Heart right ventricle (tissue), 16 donors: ENCODE results near the gene GPR176. TPM values are rescaled to one million over a fixed set of nuclear protein-coding genes. Genes with fewer than 3 reads are reported as not detected.

ENCODE experiments used
- ATAC-seq, 8 donors: fragments of 200-7000 bp; cut with Tn5 transposase; one replicate each; pipeline ENCODE4 v1.9.1; 2020; ENCODE audit warnings: mild to moderate bottlenecking in 8 of 8, moderate library complexity in 8 of 8, moderate number of reproducible peaks in 1 of 8
- DNase-seq, 2 donors: peaks; one replicate each; pipeline ENCODE4 v3.0.0-alpha.2; 2020
- H3K27ac ChIP-seq, 10 donors: fragments of 200-600 bp; sonication (generic) in 2 of 10; one replicate each; pipeline versions ENCODE4 v1.5.0 to v1.8.0; 2020 to 2022; ENCODE audit warnings: mild to moderate bottlenecking in 3 of 10
- H3K27me3 ChIP-seq, 7 donors: fragments of 200-600 bp; one replicate each; pipeline ENCODE4 v1.8.0; 2021 to 2022; ENCODE audit warnings: mild to moderate bottlenecking in 2 of 7
- H3K36me3 ChIP-seq, 9 donors: fragments of 200-600 bp; sonication (generic) in 1 of 9; one replicate each; pipeline versions ENCODE4 v1.5.0 to v1.8.0; 2020 to 2022; ENCODE audit warnings: mild to moderate bottlenecking in 2 of 9
- H3K4me1 ChIP-seq, 9 donors: fragments of 200-600 bp; sonication (generic) in 1 of 9; one replicate each; pipeline versions ENCODE4 v1.5.0 to v1.8.0; 2020 to 2022; ENCODE audit warnings: mild to moderate bottlenecking in 4 of 9
- H3K4me3 ChIP-seq, 10 donors: fragments of 200-600 bp; sonication (generic) in 2 of 10; one replicate each; pipeline versions ENCODE4 v1.5.0 to v1.8.0; 2020 to 2022; ENCODE audit warnings: mild to moderate bottlenecking in 7 of 10, moderate library complexity in 2 of 10
- H3K9me3 ChIP-seq, 11 donors: fragments of 200-600 bp in 10 of 11; sonication (generic) in 2 of 11; one replicate each; pipeline versions ENCODE4 v1.5.0 to v1.8.0; 2013 to 2022; ENCODE audit warnings: mild to moderate bottlenecking in 2 of 11, control low read depth in 1 of 11, moderate library complexity in 1 of 11
- CTCF ChIP-seq, 9 donors: fragments of 200-600 bp; sonication (generic) in 2 of 9; IDR thresholded peaks; one replicate each; pipeline versions ENCODE4 v1.5.0 to v1.8.0; 2021 to 2022; ENCODE audit warnings: antibody characterized with exemption in 9 of 9, mild to moderate bottlenecking in 5 of 9, moderate library complexity in 1 of 9
- WGBS, 2 donors: extraction: QIAGEN DNeasy Blood & Tissue Kit; methylation state at CpG; one replicate each; pipeline ENCODE4 v1.1.7; 2013; ENCODE audit warnings: inconsistent platforms in 1 of 2; 5-methylcytosine and 5-hydroxymethylcytosine counted together
- intact Hi-C, 10 donors: fragments of 100-400 bp; cut with DNase I; formaldehyde crosslinking; loops; one replicate each; pipeline versions ENCODE4 v1.11.1 to v1.14.2; 2022
- polyA plus RNA-seq, 2 donors: library from polyadenylated mRNA; stranded (reverse); fragments of 200-250 nt; gene quantifications; one replicate each; pipeline ENCODE4 v1.2.3, GENCODE V29; 2013
- total RNA-seq, 10 donors: library from RNA; stranded (reverse); fragmentation: NEBNext Ultra II Directional in 3 of 10; extraction: Animal tissue kit (Norgen Biotek cat#: 25700) in 3 of 10; gene quantifications; one replicate each; pipeline versions ENCODE4 v1.2.1 to v1.2.4, GENCODE V29; 2021 to 2023
- donor health status: Arrhythmogenic right ventricular cardiomyopathy.
- donor health status: ischemic (EF 13 %, LVEDD 7.1; RV severe dilation, severe dysfunction).
- donor health status: healthy with polysubstance abuse.
- donor health status: DM: no; HTN: yes; CAD: no.
- donor health status: DM: no; HTN: no; CAD: no.
- donor health status: ischemic (EF 25% LVEDD 6.9; RV normal size, moderate dysfunction).
- donor health status: ischemic (EF 25% LVEDD 5.7; RV mildly dilated, moderate dysfunction).
- donor health status: healthy.
- donor health status: DM: yes; HTN: yes; CAD: no.
- donor health status: Ischemic cardiomyopathy.
- donor health status: ischemic (EF 35%, LVEDD 5.7; RV mildly dilated, moderate dysfunction).
- donor health status: nonischemic (EF 11% LVEDD 7.7; RV severe dilation, severe dysfunction).
- donor health status: DM: yes; HTN: yes; CAD: no.
- donor health status: PGD.
- donor health status: ischemic (EF 29% LVEDD 5.4; RV normal size, mild dysfunction).
- donor health status: nonischemic (EF 23%, LVEDD 6.1; RV moderate dilation, normal function).

Gene GPR176
- total and polyA plus RNA-seq, 12 donors = 0.87 to 3.1 (median 1.6) TPM

GRCh38 chr15:39921274-39921638 is 1.2 kb upstream of the GPR176 start:
- Histone ChIP-seq H3K27ac (peak overlapping the region; percentile 34 to 83 (median 71)), H3K4me3 (peak overlapping the region; percentile 38 to 96 (median 70)), H3K9me3 (no peaks in the 10 kb centered on the region), H3K27me3 (peaks cover 0 to 41% (median 26%) of the 10 kb centered on the region in 7 donors), H3K36me3 (no peaks in the 10 kb centered on the region), H3K4me1 (peaks cover 0 to 30% (median 19%) of the 10 kb centered on the region in 9 donors)
- intact Hi-C loops = loop anchor here in 1 of 10 donors (5.0 kb wide), 1 partner anchor 134 kb away; no protein-coding TSS in a partner anchor
- ATAC-seq = no peak
- no peak for TF ChIP-seq CTCF (IDR thresholded peaks at IDR 0.05)
- DNase-seq = no peak
- WGBS, 2 donors = 74 to 83% methylated on average over 6 of the region's 6 CpGs

DNA sequence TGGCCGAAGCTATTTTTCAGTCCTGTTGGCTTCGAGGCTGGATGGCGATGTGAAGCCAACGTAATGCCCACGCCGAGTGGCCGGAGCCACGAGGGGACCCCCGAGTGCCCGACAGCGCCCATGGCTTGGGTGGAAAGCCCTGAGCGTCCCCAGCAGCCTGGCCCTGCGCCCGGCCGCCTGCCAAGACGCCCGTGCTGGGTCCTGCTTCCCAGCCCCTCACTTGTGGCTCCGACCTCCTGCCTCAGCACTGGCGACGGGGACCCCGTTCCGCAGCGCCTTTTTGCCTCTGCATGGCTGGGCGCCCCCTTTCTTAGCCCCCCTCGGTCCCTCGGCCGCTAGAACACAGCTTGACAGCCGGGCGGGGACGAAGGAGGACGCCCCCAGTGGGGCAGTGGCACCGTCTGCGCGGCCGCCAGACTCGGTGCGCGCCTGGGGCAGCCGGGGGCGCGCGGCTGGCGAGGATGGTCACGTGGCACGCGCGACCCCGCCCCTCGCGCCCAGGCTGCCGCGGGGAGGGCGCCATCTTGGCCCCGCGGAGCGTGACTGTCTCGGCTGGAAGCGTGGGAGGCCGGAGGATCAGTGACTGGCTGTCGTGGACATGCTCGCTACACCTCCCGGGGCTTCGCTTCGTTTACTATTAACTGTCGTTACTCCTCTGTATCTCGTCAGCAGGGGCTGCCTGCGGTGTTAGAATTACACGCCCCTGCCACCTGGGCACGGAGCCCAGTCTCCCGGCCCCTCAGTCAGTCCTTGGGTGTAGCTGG is 626 bp upstream of the GPR176 start:
- Histone ChIP-seq H3K27me3 (peaks cover 0 to 41% (median 26%) of the 10 kb centered on the region in 7 donors), H3K4me3 (peak overlapping the region; percentile 38 to 96 (median 70)), H3K36me3 (no peaks in the 10 kb centered on the region), H3K4me1 (peaks cover 0 to 30% (median 19%) of the 10 kb centered on the region in 9 donors), H3K9me3 (no peaks in the 10 kb centered on the region), H3K27ac (peak overlapping the region; percentile 34 to 83 (median 71))
- DNase-seq = peak; percentile 75 to 81
- TF ChIP-seq CTCF (IDR thresholded peaks at IDR 0.05) = peak in 3 of 9 donors; percentile 3 to 29 (median 19)
- peak; percentile 95 to 98 (median 96) for ATAC-seq
- intact Hi-C loops = loop anchor here in 1 of 10 donors (5.0 kb wide), 1 partner anchor 133 kb away; no protein-coding TSS in a partner anchor
- WGBS, 2 donors = 1% methylated on average over 66 to 70 of the region's 70 CpGs

GRCh38 chr15:39919411-39919747 is 687 bp downstream of the GPR176 start:
- peaks cover 0 to 41% (median 26%) of the 10 kb centered on the region in 7 donors for H3K27me3 ChIP-seq
- intact Hi-C loops = no loop called here
- no peaks in the 10 kb centered on the region for H3K36me3 ChIP-seq
- DNase-seq = no peak
- peak overlapping the region; percentile 38 to 96 (median 70) for H3K4me3 ChIP-seq
- H3K9me3 ChIP-seq = peaks cover 0 to 4% (median 0%) of the 10 kb centered on the region in 11 donors
- H3K4me1 ChIP-seq = peaks cover 0 to 30% (median 19%) of the 10 kb centered on the region in 9 donors
- WGBS, 2 donors = 4% methylated on average over 15 of the region's 15 CpGs
- peak overlapping the region in 8 of 10 donors; percentile 10 to 83 (median 72) for H3K27ac ChIP-seq
- peak in 2 of 8 donors; percentile 5 to 12 for ATAC-seq
- TF ChIP-seq CTCF (IDR thresholded peaks at IDR 0.05) = no peak

- intact Hi-C loops = no loop called here
- Histone ChIP-seq H3K4me1 (peaks cover 0 to 30% (median 19%) of the 10 kb centered on the region in 9 donors), H3K9me3 (peaks cover 0 to 4% (median 0%) of the 10 kb centered on the region in 11 donors), H3K4me3 (peak overlapping the region; percentile 38 to 96 (median 70)), H3K36me3 (no peaks in the 10 kb centered on the region), H3K27ac (peak overlapping the region in 1 of 10 donors; percentile 22), H3K27me3 (peaks cover 0 to 41% (median 26%) of the 10 kb centered on the region in 7 donors)
- no peak for ATAC-seq
- 28 to 32% methylated on average over 13 of the region's 13 CpGs for WGBS, 2 donors
- no peak for TF ChIP-seq CTCF (IDR thresholded peaks at IDR 0.05)
- no peak for DNase-seq
Observed at GRCh38 chr15:39918688-39919385, 1.2 kb downstream of the GPR176 start.
